Ishikawa (cell line): ENCODE results near the gene SLC16A11.

Experiments
- CEBPB ChIP-seq: IDR thresholded peaks from 2 replicates; pipeline ENCODE4 v1.6.1; 2012
- CREB1 ChIP-seq: IDR thresholded peaks from 2 replicates; pipeline ENCODE4 v1.6.1; 2012; ENCODE audit warnings: low read depth
- EGR1 ChIP-seq: IDR thresholded peaks from 2 replicates; pipeline ENCODE4 v1.6.1; 2012
- EP300 ChIP-seq: IDR thresholded peaks from 2 replicates; pipeline ENCODE4 v1.6.1; 2012; ENCODE audit warnings: borderline replicate concordance
- FOXM1 ChIP-seq: IDR thresholded peaks from 2 replicates; pipeline ENCODE4 v1.6.1; 2012; ENCODE audit warnings: low read depth, borderline replicate concordance
- MAX ChIP-seq: IDR thresholded peaks from 2 replicates; pipeline ENCODE4 v1.6.1; 2012
- NFIC ChIP-seq: IDR thresholded peaks from 2 replicates; pipeline ENCODE4 v1.6.1; 2012
- RAD21 ChIP-seq: IDR thresholded peaks from 2 replicates; pipeline ENCODE4 v1.6.1; 2012; ENCODE audit warnings: low read depth
- REST ChIP-seq: IDR thresholded peaks from 2 replicates; pipeline ENCODE4 v1.6.1; 2012; ENCODE audit warnings: low read depth, mild to moderate bottlenecking
- TAF1 ChIP-seq: IDR thresholded peaks from 2 replicates; pipeline ENCODE4 v1.6.1; 2012; ENCODE audit warnings: low read depth, mild to moderate bottlenecking
- TCF12 ChIP-seq: IDR thresholded peaks from 2 replicates; pipeline ENCODE4 v1.6.1; 2012; ENCODE audit warnings: low read depth
- TEAD4 ChIP-seq: IDR thresholded peaks from 2 replicates; pipeline ENCODE4 v1.6.1; 2012
- USF1 ChIP-seq: IDR thresholded peaks from 2 replicates; pipeline ENCODE4 v1.6.1; 2012
- YY1 ChIP-seq: IDR thresholded peaks from 2 replicates; pipeline ENCODE4 v1.6.1; 2012; ENCODE audit warnings: low read depth
- ZBTB7A ChIP-seq: IDR thresholded peaks from 2 replicates; pipeline ENCODE4 v1.6.1; 2012; ENCODE audit warnings: low read depth

Gene SLC16A11

GRCh38 chr17:7043497-7044198 is at the start of gene SLC16A11:
Gene SLC16A11, minus strand, starts transcription at chr17:7044092. Its CDS starts 579 bp downstream, at chr17:7043513.
- no peak for TF ChIP-seq CEBPB
- peak; percentile 58; the same call in 1 of the 2 replicates for TF ChIP-seq TCF12
- no peak for TF ChIP-seq NFIC
- TF ChIP-seq USF1: no peak; the same call in 1 of the 2 replicates
- no peak for TF ChIP-seq FOXM1
- TF ChIP-seq MAX: peak; percentile 22
- 0 out of 2 replicates have a peak, but pooled peaks have one; percentile 24 for TF ChIP-seq YY1
- peak; percentile 21; the same call in 1 of the 2 replicates for TF ChIP-seq TEAD4
- TF ChIP-seq EGR1: peak; percentile 65
- TF ChIP-seq REST: no peak
- 0 out of 2 replicates have a peak, but pooled peaks have one; percentile 22 for TF ChIP-seq ZBTB7A
- no peak for TF ChIP-seq CREB1
- no peak for TF ChIP-seq RAD21
- TF ChIP-seq TAF1: peak; percentile 45; the same call in 1 of the 2 replicates
- TF ChIP-seq EP300: peak; percentile 45; the same call in 1 of the 2 replicates

- TF ChIP-seq EGR1 (no peak), REST (no peak), FOXM1 (no peak), TAF1 (no peak), ZBTB7A (no peak), TCF12 (no peak), MAX (no peak), USF1 (no peak), CEBPB (no peak), RAD21 (no peak), YY1 (no peak), CREB1 (no peak), NFIC (no peak), TEAD4 (no peak), EP300 (no peak)
Observed at GRCh38 chr17:7084088-7084487, 40.2 kb upstream of the SLC16A11 start.

GRCh38 chr17:7083592-7083991 is 39.7 kb upstream of the SLC16A11 start:
- TF ChIP-seq CEBPB: no peak
- no peak for TF ChIP-seq ZBTB7A
- no peak for TF ChIP-seq TEAD4
- no peak for TF ChIP-seq RAD21
- no peak for TF ChIP-seq USF1

GRCh38 chr17:7081341-7082062 is 37.6 kb upstream of the SLC16A11 start:
- TF ChIP-seq YY1 (no peak), REST (peak; percentile 90), EP300 (no peak), ZBTB7A (no peak), CREB1 (no peak), FOXM1 (no peak)
